ENCODE measurements around the gene CYP4A22.
"Not testable (repeated sequence)": the region's sequence is repeated elsewhere in the genome, so short reads cannot be mapped to it uniquely, and the experiment has no call there.

Gene CYP4A22

DNA sequence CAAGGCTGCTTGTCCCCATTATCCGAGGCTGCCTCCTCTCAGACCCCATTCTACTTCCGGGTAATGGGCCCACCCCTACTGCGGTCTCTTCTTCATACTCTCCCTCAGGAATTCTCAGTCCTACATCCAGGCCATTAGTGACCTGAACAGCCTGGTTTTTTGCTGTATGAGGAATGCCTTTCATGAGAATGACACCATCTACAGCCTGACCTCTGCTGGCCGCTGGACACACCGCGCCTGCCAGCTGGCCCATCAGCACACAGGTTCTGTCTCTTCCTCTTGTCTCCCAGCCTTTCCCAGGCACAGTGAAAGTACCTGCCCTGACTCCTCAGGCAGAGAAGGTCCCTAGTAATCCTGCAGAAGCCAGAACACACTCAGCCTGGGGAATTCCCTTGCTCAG, 6.4 kb downstream of the CYP4A22 start:
- TF ChIP-seq, protein P1, sequence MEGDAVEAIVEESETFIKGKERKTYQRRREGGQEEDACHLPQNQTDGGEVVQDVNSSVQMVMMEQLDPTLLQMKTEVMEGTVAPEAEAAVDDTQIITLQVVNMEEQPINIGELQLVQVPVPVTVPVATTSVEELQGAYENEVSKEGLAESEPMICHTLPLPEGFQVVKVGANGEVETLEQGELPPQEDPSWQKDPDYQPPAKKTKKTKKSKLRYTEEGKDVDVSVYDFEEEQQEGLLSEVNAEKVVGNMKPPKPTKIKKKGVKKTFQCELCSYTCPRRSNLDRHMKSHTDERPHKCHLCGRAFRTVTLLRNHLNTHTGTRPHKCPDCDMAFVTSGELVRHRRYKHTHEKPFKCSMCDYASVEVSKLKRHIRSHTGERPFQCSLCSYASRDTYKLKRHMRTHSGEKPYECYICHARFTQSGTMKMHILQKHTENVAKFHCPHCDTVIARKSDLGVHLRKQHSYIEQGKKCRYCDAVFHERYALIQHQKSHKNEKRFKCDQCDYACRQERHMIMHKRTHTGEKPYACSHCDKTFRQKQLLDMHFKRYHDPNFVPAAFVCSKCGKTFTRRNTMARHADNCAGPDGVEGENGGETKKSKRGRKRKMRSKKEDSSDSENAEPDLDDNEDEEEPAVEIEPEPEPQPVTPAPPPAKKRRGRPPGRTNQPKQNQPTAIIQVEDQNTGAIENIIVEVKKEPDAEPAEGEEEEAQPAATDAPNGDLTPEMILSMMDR (IDR thresholded peaks at IDR 0.05; ENCODE audit: low read depth, low read length, missing control alignments), result peak; percentile 38
- H3K4me3 ChIP-seq (ENCODE audit: low read depth, low read length); DNase-seq (ENCODE audit: low read depth); in situ Hi-C loops (cut with HindIII; ENCODE audit: low sequenced_read_pairs): not testable (repeated sequence)

DNA sequence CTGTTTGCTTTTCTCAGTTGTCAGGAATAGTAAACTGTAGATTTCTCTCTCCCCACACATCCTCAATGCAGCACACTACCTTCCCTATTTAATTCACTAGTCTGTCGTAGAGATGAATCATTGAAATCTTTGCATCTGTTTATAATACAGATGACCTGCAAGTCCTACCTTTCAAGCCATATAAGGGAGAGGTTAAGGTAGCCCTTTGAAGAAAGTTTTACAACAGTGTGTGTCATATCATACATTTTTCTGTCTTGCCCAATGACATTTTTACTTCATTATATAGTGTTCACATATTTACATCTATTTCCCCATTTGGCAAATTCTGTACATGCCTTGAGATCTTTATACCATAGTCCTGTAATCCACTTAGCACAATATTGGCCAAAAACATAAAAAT, 9.3 kb downstream of the CYP4A22 start:
- DNase-seq (ENCODE audit: low read depth); in situ Hi-C loops (cut with HindIII; ENCODE audit: low sequenced_read_pairs); H3K4me3 ChIP-seq (ENCODE audit: low read depth, low read length): not testable (repeated sequence)

DNA sequence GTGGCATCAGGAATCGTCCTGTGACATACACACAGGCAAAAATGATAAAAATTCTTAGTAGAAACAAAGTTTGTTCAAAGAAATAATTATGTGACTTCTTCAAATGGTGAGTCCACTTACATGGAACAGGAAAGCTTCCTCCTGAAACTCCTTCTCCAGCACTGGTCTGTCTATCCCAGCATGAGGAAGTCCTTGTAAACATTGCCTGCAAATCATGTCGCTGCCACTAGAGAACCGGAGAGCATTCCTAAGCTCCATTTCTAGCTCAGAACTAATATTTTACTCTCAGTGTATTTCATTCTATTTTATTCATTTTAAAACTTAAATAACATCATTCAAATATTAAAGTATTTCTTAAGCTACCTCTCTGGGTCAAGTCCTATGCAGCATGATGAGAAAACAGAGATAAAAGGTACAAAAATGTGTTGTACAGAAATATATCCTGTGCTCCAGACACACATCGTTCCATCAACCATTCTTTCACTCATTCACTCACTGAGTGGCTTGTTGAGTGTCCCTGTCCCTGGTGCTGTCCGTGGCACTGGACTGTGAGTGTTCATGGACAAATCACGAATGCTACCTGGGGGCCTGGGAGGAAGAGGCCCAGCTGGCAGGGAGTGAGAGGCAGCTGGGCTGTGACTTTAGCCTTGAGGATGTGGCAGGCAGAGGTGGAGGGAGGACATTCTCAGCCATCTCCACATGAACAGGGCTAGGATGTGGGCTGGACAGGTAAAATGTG, 10.0 kb downstream of the CYP4A22 start:
- TF ChIP-seq, protein P1 (IDR thresholded peaks at IDR 0.05; ENCODE audit: low read depth, low read length, missing control alignments), result no peak
- in situ Hi-C loops (cut with HindIII; ENCODE audit: low sequenced_read_pairs), result no loop called here
- no peak for DNase-seq (ENCODE audit: low read depth)
- H3K4me3 ChIP-seq (ENCODE audit: low read depth, low read length), result no peak overlapping the region

DNA sequence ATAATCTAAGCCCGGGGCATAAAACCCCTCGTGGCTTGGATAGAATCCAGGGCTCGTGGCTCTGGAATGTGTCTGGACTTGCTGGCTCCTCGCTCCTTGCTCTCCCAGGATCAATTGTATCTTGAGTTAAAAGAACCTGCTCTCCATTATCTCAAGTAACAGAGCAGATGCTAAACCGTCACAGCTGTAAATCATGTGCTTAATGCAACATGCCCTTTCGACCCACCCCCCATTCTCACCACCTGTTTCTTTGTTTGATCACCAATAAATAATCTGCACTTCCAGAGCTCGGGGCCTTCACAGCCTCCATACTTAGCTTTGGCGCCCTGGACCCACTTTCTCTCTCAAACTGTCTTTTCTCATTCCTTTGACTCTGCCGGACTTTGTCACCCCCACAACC, 11.9 kb downstream of the CYP4A22 start:
- in situ Hi-C loops (cut with HindIII; ENCODE audit: low sequenced_read_pairs); H3K4me3 ChIP-seq (ENCODE audit: low read depth, low read length); DNase-seq (ENCODE audit: low read depth): not testable (repeated sequence)

DNA sequence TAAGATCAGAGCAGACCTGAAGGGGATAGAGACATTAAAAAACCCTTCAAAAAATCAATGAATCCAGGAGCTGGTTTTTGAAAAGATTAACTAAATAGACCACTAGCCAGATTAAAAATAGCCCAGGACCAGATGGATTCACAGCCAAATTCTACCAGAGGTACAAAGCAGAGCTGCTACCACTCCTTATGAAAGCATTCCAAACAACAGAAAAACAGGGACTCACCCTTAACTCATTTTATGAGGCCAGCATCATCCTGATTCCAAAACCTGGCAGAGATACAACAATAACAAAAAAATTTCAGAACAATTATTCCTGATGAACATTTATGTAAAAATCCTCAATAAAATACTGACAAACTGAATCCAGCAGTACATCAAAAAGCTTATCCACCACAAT, 19.2 kb downstream of the CYP4A22 start:
- in situ Hi-C loops (cut with HindIII; ENCODE audit: low sequenced_read_pairs); DNase-seq (ENCODE audit: low read depth): not testable (repeated sequence)

DNA sequence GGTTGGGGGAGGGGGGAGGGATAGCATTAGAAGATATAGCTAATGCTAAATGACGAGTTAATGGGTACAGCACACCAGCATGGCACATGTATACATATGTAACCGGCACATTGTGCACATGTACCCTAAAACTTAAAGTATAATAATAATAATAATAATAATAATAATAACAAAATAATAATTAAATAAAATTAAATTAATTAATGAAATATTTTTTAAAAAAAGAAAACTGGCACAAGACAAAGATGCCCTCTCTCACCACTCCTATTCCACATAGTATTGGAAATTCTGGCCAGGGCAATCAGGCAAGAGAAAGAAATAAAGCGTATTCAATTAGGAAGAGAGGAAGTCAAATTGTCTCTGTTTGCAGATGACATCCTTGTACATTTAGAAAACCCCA, 20.7 kb downstream of the CYP4A22 start:
- not testable (repeated sequence) for DNase-seq (ENCODE audit: low read depth)

More for the DNA sequence above, 19.2 kb downstream of the CYP4A22 start:
- not testable (repeated sequence) for H3K4me3 ChIP-seq (ENCODE audit: low read depth, low read length)

DNA sequence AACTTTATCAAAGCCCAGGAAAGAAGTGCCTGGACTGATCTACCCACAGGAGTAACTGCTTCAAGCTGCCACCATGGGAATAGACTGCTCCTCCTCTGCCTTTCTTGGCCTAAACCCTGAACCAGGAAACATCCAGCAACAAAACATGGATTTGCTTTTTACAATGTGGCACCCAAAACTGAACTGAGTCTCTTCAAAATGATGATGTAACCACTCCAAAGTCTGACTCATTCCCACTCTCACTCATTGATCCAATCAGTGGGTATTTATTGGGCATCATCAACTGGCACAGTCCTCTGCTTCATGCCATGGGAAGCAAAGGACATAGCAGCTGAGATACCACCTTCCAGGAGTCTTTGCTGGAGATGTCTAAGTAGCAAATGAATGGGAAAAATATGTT, 23.5 kb downstream of the CYP4A22 start:
- TF ChIP-seq, protein P1 (IDR thresholded peaks at IDR 0.05; ENCODE audit: low read depth, low read length, missing control alignments), result no peak
- H3K4me3 ChIP-seq (ENCODE audit: low read depth, low read length), result no peak overlapping the region
- in situ Hi-C loops (cut with HindIII; ENCODE audit: low sequenced_read_pairs), result no loop called here
- DNase-seq (ENCODE audit: low read depth), result no peak

More for the DNA sequence above, 20.7 kb downstream of the CYP4A22 start:
- H3K4me3 ChIP-seq (ENCODE audit: low read depth, low read length); in situ Hi-C loops (cut with HindIII; ENCODE audit: low sequenced_read_pairs): not testable (repeated sequence)

DNA sequence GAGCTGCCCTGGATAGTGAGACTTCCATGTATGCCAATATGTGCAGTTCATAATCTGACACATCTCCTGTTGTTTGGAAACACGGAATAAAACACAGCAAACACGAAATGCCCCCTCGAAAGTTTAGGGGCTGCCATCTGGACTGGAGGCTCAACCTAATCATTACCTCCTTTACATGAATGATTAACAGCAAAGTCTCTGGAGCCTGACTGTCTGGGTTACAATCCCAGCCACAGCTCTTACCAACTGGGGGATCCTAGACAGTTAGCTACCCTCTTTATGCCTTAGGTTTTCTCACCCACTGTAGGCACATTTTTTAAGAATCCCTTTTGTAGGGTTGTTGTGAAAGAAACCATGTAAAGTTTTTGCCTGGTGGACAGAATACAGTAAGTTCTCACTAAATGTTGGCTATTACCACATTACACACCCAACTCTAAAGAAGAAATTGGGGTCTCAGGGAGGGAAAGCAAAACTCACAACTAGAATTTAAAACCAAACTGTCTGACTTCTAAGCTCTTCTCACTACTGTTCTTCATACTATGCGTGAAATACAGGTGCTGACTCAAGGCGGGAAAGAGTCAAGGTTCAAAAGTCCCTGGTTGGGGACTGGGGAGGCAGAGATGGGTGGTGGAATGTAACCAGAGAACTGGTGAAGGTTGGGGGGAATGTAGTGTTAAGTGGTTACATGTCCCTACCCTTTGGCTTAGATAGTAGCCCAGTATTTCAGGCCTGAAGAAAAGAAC, 24.2 kb downstream of the CYP4A22 start:
- TF ChIP-seq, protein P1 (IDR thresholded peaks at IDR 0.05; ENCODE audit: low read depth, low read length, missing control alignments), result no peak
- no peak for DNase-seq (ENCODE audit: low read depth)
- in situ Hi-C loops (cut with HindIII; ENCODE audit: low sequenced_read_pairs), result no loop called here
- no peak overlapping the region for H3K4me3 ChIP-seq (ENCODE audit: low read depth, low read length)

Data from astrocyte of the cerebellum (primary cell).